Keratinocyte (primary cell): ENCODE measurements around the gene KCNK18. TPM values are rescaled to one million over a fixed set of nuclear protein-coding genes. Genes with fewer than 3 reads are reported as not detected.

Experiments used
- DNase-seq: peaks from one replicate; pipeline ENCODE4 v3.0.0-alpha.2; 2011; ENCODE audit warnings: low read depth, missing footprints, low spot score
- FAIRE-seq: peaks from 2 replicates; lab custom pipeline; 2011; peaks lifted over from hg19 to GRCh38; lab: Jason Lieb, UNC
- H2AFZ ChIP-seq: 2 replicates; pipeline ENCODE4 v1.6.0; 2012; ENCODE audit warnings: low read length, control low read depth, inconsistent platforms; ENCODE audit not compliant: control insufficient read depth
- H3K27ac ChIP-seq: 2 replicates; pipeline ENCODE4 v1.5.1; 2011; ENCODE audit warnings: low read length; ENCODE audit not compliant: control insufficient read depth, insufficient read depth
- H3K27me3 ChIP-seq: 3 replicates; pipeline ENCODE4 v1.6.0; 2011; ENCODE audit warnings: low read length; ENCODE audit not compliant: control insufficient read depth, insufficient read depth; ENCODE audit errors: extremely low read depth
- H3K36me3 ChIP-seq, 2 experiments: 2 replicates in 1 of 2; 3 replicates in 1 of 2; pipeline ENCODE4 v1.5.1; 2011; ENCODE audit warnings: low read length in 2 of 2, mild to moderate bottlenecking in 1 of 2; ENCODE audit not compliant: control insufficient read depth in 2 of 2, insufficient read depth in 2 of 2; ENCODE audit errors: extremely low read depth in 1 of 2
- H3K4me1 ChIP-seq: 3 replicates; pipeline ENCODE4 v1.5.1; 2011; ENCODE audit warnings: low read length; ENCODE audit not compliant: control insufficient read depth, insufficient read depth; ENCODE audit errors: extremely low read depth
- H3K4me2 ChIP-seq: 3 replicates; pipeline ENCODE4 v1.6.0; 2011; ENCODE audit warnings: low read depth, low read length; ENCODE audit not compliant: control insufficient read depth, insufficient read depth; ENCODE audit errors: extremely low read depth
- H3K4me3 ChIP-seq, 3 experiments: fragments of 200-600 bp in 1 of 3; sonication (generic) in 1 of 3; 2 replicates in 2 of 3; 3 replicates in 1 of 3; pipeline ENCODE4 v1.5.1; 2011 to 2016; ENCODE audit warnings: low read length in 3 of 3, mild to moderate bottlenecking in 3 of 3, control low read depth in 2 of 3, inconsistent platforms in 1 of 3, low read depth in 1 of 3, mixed read lengths in 1 of 3, mixed run types in 1 of 3, moderate library complexity in 1 of 3; ENCODE audit not compliant: control insufficient read depth in 2 of 3, insufficient read depth in 2 of 3; ENCODE audit errors: extremely low read depth in 1 of 3
- H3K79me2 ChIP-seq: 2 replicates; pipeline ENCODE4 v1.6.0; 2012; ENCODE audit warnings: low read length; ENCODE audit not compliant: control insufficient read depth, insufficient read depth
- H3K9ac ChIP-seq: 3 replicates; pipeline ENCODE4 v1.6.0; 2011; ENCODE audit warnings: low read length; ENCODE audit not compliant: control insufficient read depth, insufficient read depth; ENCODE audit errors: extremely low read depth
- H3K9me1 ChIP-seq: 3 replicates; pipeline ENCODE4 v1.6.0; 2011; ENCODE audit warnings: low read length; ENCODE audit not compliant: control insufficient read depth, insufficient read depth; ENCODE audit errors: extremely low read depth
- H3K9me3 ChIP-seq: 2 replicates; pipeline ENCODE4 v1.5.1; 2012; ENCODE audit warnings: low read depth, low read length; ENCODE audit not compliant: control insufficient read depth
- H4K20me1 ChIP-seq: 3 replicates; pipeline ENCODE4 v1.6.0; 2011; ENCODE audit warnings: low read length; ENCODE audit not compliant: control insufficient read depth, insufficient read depth; ENCODE audit errors: extremely low read depth
- CTCF ChIP-seq, 3 experiments: IDR thresholded peaks in 1 of 3; conservative IDR thresholded peaks in 1 of 3; optimal IDR thresholded peaks in 1 of 3; 2 replicates in 2 of 3; 3 replicates in 1 of 3; pipeline versions ENCODE3 to v1.5.1; 2011; ENCODE audit warnings: low read length in 3 of 3, mild to moderate bottlenecking in 3 of 3, moderate library complexity in 2 of 3, control low read depth in 1 of 3, inconsistent platforms in 1 of 3; ENCODE audit not compliant: insufficient read depth in 2 of 3; ENCODE audit errors: extremely low read depth in 1 of 3
- EZH2 ChIP-seq: IDR thresholded peaks from one replicate; pipeline ENCODE4 v1.6.1; 2012; ENCODE audit warnings: inconsistent platforms, mild to moderate bottlenecking, low read length, moderate library complexity
- dilution Hi-C: fragments of 300-500 bp; cut with MboI; formaldehyde crosslinking; loops from one replicate; pipeline ENCODE4 v1.7.0; 2020; ENCODE audit warnings: low sequenced_read_pairs; ENCODE audit not compliant: extremely low pct_ligation_motif_present
- polyA plus RNA-seq, 5 experiments: library from polyadenylated mRNA; depleted of rRNA in 3 of 5; stranded (reverse) in 3 of 5; stranded (forward) in 1 of 5; unstranded in 1 of 5; fragments of >200 nt; gene quantifications; 1 replicate in 1 of 5; 2 replicates in 3 of 5; 3 replicates in 1 of 5; pipeline versions ENCODE4 v1.2.1 to v1.2.3, GENCODE V29; 2011 to 2012; ENCODE audit warnings: missing spikeins in 2 of 5, low read depth in 1 of 5, low replicate concordance in 1 of 5

KCNK18 gene
- polyA plus RNA-seq, 1 donor (not counting 4 experiments of a cell fraction or from before 2014, with no cell fraction given) = not detected

GRCh38 chr10:117163061-117163953 is 34.0 kb upstream of the KCNK18 start:
- H3K36me3 ChIP-seq = no peaks in the 10 kb centered on the region
- no peak for TF ChIP-seq CTCF (optimal IDR thresholded peaks at IDR 0.05 in 1 of 3, IDR thresholded peaks at IDR 0.05 in 1 of 3, conservative IDR thresholded peaks at IDR 0.05 in 1 of 3; ENCODE audit: extremely low read depth in 1 of 3, insufficient read depth in 2 of 3, low read length in 3 of 3)
- TF ChIP-seq EZH2 = peak; percentile 98
- H3K9me3 ChIP-seq = no peaks in the 10 kb centered on the region
- peaks cover 8% of the 10 kb centered on the region for H4K20me1 ChIP-seq
- no peaks in the 10 kb centered on the region for H3K9me1 ChIP-seq
- no peak overlapping the region for H3K27ac ChIP-seq
- H3K4me1 ChIP-seq = peaks cover 10% of the 10 kb centered on the region
- no peak overlapping the region for H3K9ac ChIP-seq
- H3K79me2 ChIP-seq = no peaks in the 10 kb centered on the region
- FAIRE-seq (no peak), DNase-seq (no peak)
- H3K27me3 ChIP-seq = peaks cover 93% of the 10 kb centered on the region
- no peak overlapping the region for H3K4me3 ChIP-seq
- peak overlapping the region; percentile 16 for H3K4me2 ChIP-seq
- dilution Hi-C loops = no loop called here
- no peak overlapping the region for H2AFZ ChIP-seq

- H2AFZ ChIP-seq = no peak overlapping the region
- no peak overlapping the region for H3K4me3 ChIP-seq
- H3K9me3 ChIP-seq = no peaks in the 10 kb centered on the region
- H3K36me3 ChIP-seq = no peaks in the 10 kb centered on the region
- dilution Hi-C loops = no loop called here
- TF ChIP-seq CTCF (optimal IDR thresholded peaks at IDR 0.05 in 1 of 3, IDR thresholded peaks at IDR 0.05 in 1 of 3, conservative IDR thresholded peaks at IDR 0.05 in 1 of 3; ENCODE audit: extremely low read depth in 1 of 3, insufficient read depth in 2 of 3, low read length in 3 of 3) (no peak), EZH2 (no peak)
- H3K9me1 ChIP-seq = no peaks in the 10 kb centered on the region
- FAIRE-seq (no peak), DNase-seq (no peak)
- no peaks in the 10 kb centered on the region for H3K79me2 ChIP-seq
- H3K4me1 ChIP-seq = peaks cover 10% of the 10 kb centered on the region
- H3K27me3 ChIP-seq = peaks cover 99% of the 10 kb centered on the region
- no peak overlapping the region for H3K27ac ChIP-seq
- no peak overlapping the region for H3K9ac ChIP-seq
- no peak overlapping the region for H3K4me2 ChIP-seq
- peaks cover 8% of the 10 kb centered on the region for H4K20me1 ChIP-seq
Observed at GRCh38 chr10:117163954-117164548, 33.2 kb upstream of the KCNK18 start.
